Activated CD8-positive, alpha-beta memory T cell treated with anti-CD3 and anti-CD28 coated beads for 1 hour (primary cell): ENCODE measurements around the gene CKS1B.
A peak's percentile ranks its signal among the peaks of the same experiment; 100 is the strongest.

Source experiments
- DNase-seq, 2 donors: peaks; one replicate each; pipeline ENCODE4 v3.0.0-alpha.2; 2020; ENCODE audit warnings: low read depth in 1 of 2; ENCODE audit errors: extremely low read depth in 1 of 2

The CKS1B gene

DNA sequence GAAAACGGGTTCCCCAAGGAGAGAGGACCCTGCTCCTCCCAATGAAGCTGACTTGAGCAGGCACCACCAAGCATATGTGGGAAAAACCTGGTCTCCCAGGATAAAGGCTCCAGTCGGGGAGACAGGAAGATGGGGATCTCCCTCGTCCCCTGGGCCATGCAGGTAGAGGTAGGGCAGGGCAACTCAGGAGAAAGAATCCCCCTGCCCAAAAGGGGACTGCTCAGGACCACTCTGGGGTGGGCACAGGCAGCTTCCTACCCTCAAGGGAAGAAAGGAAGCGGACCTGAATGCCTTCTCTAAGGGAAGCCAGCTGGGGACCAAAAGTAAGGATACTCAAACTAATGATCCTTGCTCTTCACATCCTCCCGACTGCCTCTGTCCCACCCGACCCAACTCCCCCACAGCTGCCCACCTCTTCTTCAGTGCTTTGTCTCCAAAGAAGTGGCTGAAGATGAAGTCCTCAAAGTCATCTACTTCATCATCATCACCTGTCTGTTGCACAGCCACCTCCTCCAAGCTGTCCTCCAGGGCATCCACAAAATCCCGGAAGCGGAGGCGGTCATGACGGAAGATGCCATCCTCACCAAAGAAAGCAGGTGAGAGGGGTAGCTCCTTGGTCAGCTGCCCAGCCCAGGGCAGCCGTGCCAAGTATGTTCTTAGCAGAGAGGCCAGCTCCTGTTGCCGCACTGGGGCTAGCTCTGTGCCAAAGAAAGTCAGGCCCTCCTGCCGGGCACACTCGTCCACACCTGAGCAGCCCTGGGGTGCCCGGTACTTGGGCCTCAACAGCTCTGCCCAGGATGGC is 29.1 kb upstream of the CKS1B start:
- no peak for DNase-seq

- no peak for DNase-seq
Observed at GRCh38 chr1:154945962-154946850, 28.3 kb upstream of the CKS1B start.

- DNase-seq: no peak
Observed at GRCh38 chr1:154948079-154948478, 26.4 kb upstream of the CKS1B start.

DNA sequence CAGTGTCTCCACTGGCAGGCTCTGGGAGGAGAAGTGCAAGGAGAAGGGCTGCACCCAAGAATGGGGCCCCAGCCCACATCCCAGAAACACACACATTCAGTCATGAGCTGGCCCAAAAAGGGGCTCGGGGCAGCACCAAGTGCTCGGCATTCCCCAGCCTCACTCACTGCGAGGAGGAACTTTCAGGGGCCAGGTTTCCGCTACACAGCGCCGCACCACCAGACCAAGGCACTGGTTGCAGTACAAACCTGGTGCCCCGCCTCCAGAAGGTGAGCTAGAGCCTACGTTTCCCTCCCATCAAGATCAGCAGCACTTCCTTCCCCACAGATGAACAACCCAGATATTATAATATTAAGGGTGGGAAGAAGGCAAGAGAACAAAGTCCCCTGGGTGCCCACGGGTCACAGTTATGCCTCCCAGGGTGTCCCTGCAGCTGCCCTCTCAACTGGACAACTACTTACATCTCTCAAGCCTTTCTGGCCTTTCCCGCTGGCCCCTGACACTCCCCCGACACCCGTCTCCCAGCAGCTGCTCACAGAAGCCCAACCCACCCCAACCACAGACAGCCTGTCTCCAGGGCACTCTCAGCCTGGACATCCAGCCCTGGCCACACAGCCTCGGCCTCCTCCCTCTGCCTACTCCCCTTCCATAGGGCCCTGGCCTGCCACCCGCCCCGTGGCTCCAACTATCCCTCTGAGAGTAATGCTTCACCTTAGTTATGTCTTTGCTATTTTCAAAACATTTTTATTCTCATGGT is 22.4 kb upstream of the CKS1B start:
- DNase-seq: peak in 1 of 2 donors; percentile 32

DNA sequence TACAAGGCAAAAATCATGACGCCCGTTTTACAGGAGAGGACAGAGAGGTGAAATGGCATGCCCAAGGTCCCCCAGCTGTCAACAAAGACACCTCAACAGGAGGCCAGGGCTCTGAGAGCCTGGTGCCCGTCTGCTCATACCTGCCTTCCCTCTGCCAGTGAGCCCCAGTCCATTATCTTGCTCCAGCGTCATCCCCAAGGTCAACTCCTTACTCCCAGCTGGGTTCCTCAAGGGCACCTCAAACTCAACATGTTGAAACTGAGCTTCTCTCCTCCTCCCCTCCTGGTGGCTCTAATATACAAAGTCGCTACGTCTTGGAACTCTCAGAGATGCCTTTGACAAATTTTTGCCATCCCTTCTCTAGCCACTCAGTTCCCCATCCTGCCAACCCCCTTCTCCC is 21.8 kb upstream of the CKS1B start:
- no peak for DNase-seq

- no peak for DNase-seq
Observed at GRCh38 chr1:154953611-154954038, 20.9 kb upstream of the CKS1B start.

- no peak for DNase-seq
Observed at GRCh38 chr1:154954541-154954940, 19.9 kb upstream of the CKS1B start.

GRCh38 chr1:154955039-154955717 is 19.3 kb upstream of the CKS1B start:
- peak; percentile 78 to 92 for DNase-seq

- DNase-seq: peak; percentile 47 to 53
Observed at GRCh38 chr1:154955718-154956543, 18.6 kb upstream of the CKS1B start, which contains the start of gene PBXIP1. Gene PBXIP1 (minus strand): TSS chr1:154956099. CDS start chr1:154953721, 2,378 bp downstream.

- no peak for DNase-seq
Observed at GRCh38 chr1:154956544-154956941, 17.9 kb upstream of the CKS1B start.

GRCh38 chr1:154957091-154957657 is 17.3 kb upstream of the CKS1B start:
- DNase-seq: no peak

GRCh38 chr1:154958036-154958435 is 16.4 kb upstream of the CKS1B start:
- DNase-seq: no peak

- no peak for DNase-seq
Observed at GRCh38 chr1:154958681-154959425, 15.6 kb upstream of the CKS1B start.

GRCh38 chr1:154959426-154959780 is 15.1 kb upstream of the CKS1B start:
- no peak for DNase-seq

DNA sequence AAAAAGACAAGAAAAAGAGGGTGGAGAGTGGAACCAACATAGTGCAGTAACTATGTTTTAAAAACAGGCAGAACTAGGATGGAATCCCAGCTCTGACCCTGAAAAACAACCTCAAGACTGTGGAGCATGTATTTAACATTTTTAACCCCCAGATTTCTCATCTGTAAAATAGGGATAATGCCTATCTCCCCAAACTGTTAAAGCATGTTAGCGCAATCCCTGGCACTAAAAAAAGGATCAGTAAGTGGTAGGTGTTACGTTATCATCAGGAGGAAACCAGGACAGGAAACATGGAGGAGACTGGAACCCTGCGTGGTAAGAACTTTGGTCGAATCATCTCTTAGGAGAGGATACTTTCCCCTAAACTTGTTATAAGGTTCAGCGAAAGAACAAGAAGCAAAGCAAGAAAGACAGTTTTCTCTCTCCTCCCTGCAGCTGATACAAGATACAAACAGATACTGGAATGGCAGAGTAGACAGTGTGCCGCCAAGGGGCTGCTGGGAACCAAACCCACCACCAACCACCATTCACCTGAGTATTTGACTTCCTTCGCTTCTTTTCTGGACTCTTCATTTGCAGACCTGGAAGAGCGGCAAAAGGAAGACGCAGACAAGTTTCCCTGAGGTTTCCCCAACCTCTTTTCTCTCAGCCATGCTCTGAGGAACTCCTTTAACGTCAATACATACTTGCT is 13.9 kb upstream of the CKS1B start:
- DNase-seq: no peak

GRCh38 chr1:154961207-154962155 is 13.0 kb upstream of the CKS1B start, which contains the start of gene PYGO2:
Gene PYGO2 (minus strand): TSS chr1:154961782. CDS start chr1:154961576, 206 bp downstream.
- DNase-seq: peak; percentile 51 to 69
